Sigmoid colon (tissue), 4 donors: Measurements from ENCODE around the gene PHF10.

Experiments used
- POLR2A ChIP-seq, 2 donors: fragments of 450-650 bp; IDR thresholded peaks; one replicate each; pipeline ENCODE4 v1.6.1; 2016; ENCODE audit warnings: antibody characterized with exemption in 2 of 2, mild to moderate bottlenecking in 2 of 2, moderate library complexity in 2 of 2
- POLR2AphosphoS5 ChIP-seq, 4 donors: sonication (generic); formaldehyde crosslinking; IDR thresholded peaks; one replicate each; pipeline ENCODE4 v1.6.1; 2017; ENCODE audit warnings: antibody characterized with exemption in 4 of 4
- TF ChIP-seq, protein P1 (sequence below), 4 experiments: fragments of 450-650 bp in 3 of 4; fragments of 200-600 bp in 1 of 4; IDR thresholded peaks; one replicate each; pipeline ENCODE4 v1.5.1; 2016 to 2019; ENCODE audit warnings: antibody characterized with exemption in 4 of 4, mild to moderate bottlenecking in 3 of 4, moderate library complexity in 2 of 4

- TF ChIP-seq POLR2A (IDR thresholded peaks at IDR 0.05) = no peak
- TF ChIP-seq, protein P1, sequence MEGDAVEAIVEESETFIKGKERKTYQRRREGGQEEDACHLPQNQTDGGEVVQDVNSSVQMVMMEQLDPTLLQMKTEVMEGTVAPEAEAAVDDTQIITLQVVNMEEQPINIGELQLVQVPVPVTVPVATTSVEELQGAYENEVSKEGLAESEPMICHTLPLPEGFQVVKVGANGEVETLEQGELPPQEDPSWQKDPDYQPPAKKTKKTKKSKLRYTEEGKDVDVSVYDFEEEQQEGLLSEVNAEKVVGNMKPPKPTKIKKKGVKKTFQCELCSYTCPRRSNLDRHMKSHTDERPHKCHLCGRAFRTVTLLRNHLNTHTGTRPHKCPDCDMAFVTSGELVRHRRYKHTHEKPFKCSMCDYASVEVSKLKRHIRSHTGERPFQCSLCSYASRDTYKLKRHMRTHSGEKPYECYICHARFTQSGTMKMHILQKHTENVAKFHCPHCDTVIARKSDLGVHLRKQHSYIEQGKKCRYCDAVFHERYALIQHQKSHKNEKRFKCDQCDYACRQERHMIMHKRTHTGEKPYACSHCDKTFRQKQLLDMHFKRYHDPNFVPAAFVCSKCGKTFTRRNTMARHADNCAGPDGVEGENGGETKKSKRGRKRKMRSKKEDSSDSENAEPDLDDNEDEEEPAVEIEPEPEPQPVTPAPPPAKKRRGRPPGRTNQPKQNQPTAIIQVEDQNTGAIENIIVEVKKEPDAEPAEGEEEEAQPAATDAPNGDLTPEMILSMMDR (IDR thresholded peaks at IDR 0.05) = no peak
- TF ChIP-seq POLR2AphosphoS5 (IDR thresholded peaks at IDR 0.05) = no peak
Observed at GRCh38 chr6:169745405-169745804, 21.1 kb upstream of the PHF10 start.
